AG04450 (cell line): ENCODE measurements around the gene RSRC1. TPM values are rescaled to one million over a fixed set of nuclear protein-coding genes. Genes with fewer than 3 reads are reported as not detected.

ENCODE experiments used
- CTCF ChIA-PET: fragments of 300-600, 350-600 bp; formaldehyde crosslinking; extraction: SDS; loops from one replicate; lab custom pipeline; 2022; ENCODE audit warnings: antibody characterized with exemption, inconsistent platforms; lab: Charles Lee
- POLR2A ChIA-PET: fragments of 350-600 bp; formaldehyde crosslinking; extraction: SDS; loops from one replicate; lab custom pipeline; 2021; ENCODE audit warnings: antibody characterized with exemption, inconsistent platforms; lab: Yijun Ruan, JAX
- DNase-seq: peaks from one replicate; pipeline ENCODE4 v3.0.0-alpha.2; 2011; ENCODE audit warnings: low read depth, low spot score
- H3K27ac ChIP-seq: one replicate; pipeline ENCODE4 v1.5.1; 2012; ENCODE audit warnings: low read depth, low read length, control low read depth
- H3K27me3 ChIP-seq: one replicate; pipeline ENCODE4 v1.6.0; 2012; ENCODE audit warnings: low read length; ENCODE audit not compliant: control insufficient read depth, insufficient read depth
- H3K4me3 ChIP-seq: 2 replicates; pipeline ENCODE4 v1.5.1; 2011; ENCODE audit warnings: mild to moderate bottlenecking, low read depth, low read length, control low read depth
- H3K9me3 ChIP-seq: 2 replicates; pipeline ENCODE4 v1.5.1; 2012; ENCODE audit warnings: low read length; ENCODE audit not compliant: control insufficient read depth, insufficient read depth
- CTCF ChIP-seq: IDR thresholded peaks from 2 replicates; pipeline ENCODE4 v1.5.1; 2011; ENCODE audit warnings: low read depth, low read length, control low read depth, inconsistent platforms
- polyA plus RNA-seq: library from polyadenylated mRNA; depleted of rRNA; stranded (reverse); fragments of >200 nt; gene quantifications from 2 replicates; pipeline ENCODE4 v1.2.3, GENCODE V29; 2011

RSRC1 gene
- polyA plus RNA-seq, 1 experiment, result 6.7 TPM

GRCh38 chr3:158470944-158471638, 361.2 kb downstream of the RSRC1 start:
- no peak overlapping the region for H3K4me3 ChIP-seq
- CTCF ChIA-PET, result interaction anchor here (0.9 kb wide), 1 partner anchor 37 kb away, joined by 3 read pairs; no protein-coding TSS in a partner anchor
- no peaks in the 10 kb centered on the region for H3K27me3 ChIP-seq
- no peak for TF ChIP-seq CTCF
- peak; percentile 29 for DNase-seq
- peak overlapping the region; percentile 47 for H3K27ac ChIP-seq
- POLR2A ChIA-PET, result interaction anchor here (0.6 kb wide), 1 partner anchor 19 kb away, joined by 3 read pairs; no protein-coding TSS in a partner anchor
- no peaks in the 10 kb centered on the region for H3K9me3 ChIP-seq

- TF ChIP-seq CTCF, result no peak
- ChIA-PET CTCF (interaction anchor here (0.9 kb wide), 1 partner anchor 37 kb away, joined by 3 read pairs; no protein-coding TSS in a partner anchor), POLR2A (interaction anchor here (0.6 kb wide), 1 partner anchor 20 kb away, joined by 3 read pairs; no protein-coding TSS in a partner anchor)
- H3K4me3 ChIP-seq, result no peak overlapping the region
- H3K27me3 ChIP-seq, result no peaks in the 10 kb centered on the region
- no peaks in the 10 kb centered on the region for H3K9me3 ChIP-seq
- H3K27ac ChIP-seq, result no peak overlapping the region
- DNase-seq, result peak; percentile 85
Measured at GRCh38 chr3:158471639-158472294, 361.9 kb downstream of the RSRC1 start.

GRCh38 chr3:158479051-158479450, 369.2 kb downstream of the RSRC1 start:
- Histone ChIP-seq H3K9me3 (no peaks in the 10 kb centered on the region), H3K27ac (no peak overlapping the region), H3K27me3 (no peaks in the 10 kb centered on the region), H3K4me3 (no peak overlapping the region)
- POLR2A ChIA-PET, result no interaction called here
- TF ChIP-seq CTCF, result no peak
- no peak for DNase-seq
- CTCF ChIA-PET, result no interaction called here

GRCh38 chr3:158483701-158484235, 373.9 kb downstream of the RSRC1 start:
- no peaks in the 10 kb centered on the region for H3K27me3 ChIP-seq
- no peak overlapping the region for H3K27ac ChIP-seq
- POLR2A ChIA-PET, result no interaction called here
- CTCF ChIA-PET, result interaction anchor here (1.9 kb wide), 1 partner anchor 56 kb away, joined by 4 read pairs; no protein-coding TSS in a partner anchor
- no peak overlapping the region for H3K4me3 ChIP-seq
- no peaks in the 10 kb centered on the region for H3K9me3 ChIP-seq
- no peak for TF ChIP-seq CTCF
- no peak for DNase-seq
